NCI-H1092 treated with DMSO at 0.1 percent for 48 hours (cell line): Measurements from ENCODE around the gene SHB.
A peak's percentile ranks its signal among the peaks of the same experiment; 100 is the strongest.
"Not testable (repeated sequence)": the region's sequence is repeated elsewhere in the genome, so short reads cannot be mapped to it uniquely, and the experiment has no call there.

Experiments
- DNase-seq: peaks from one replicate; lab custom pipeline; 2025; lab: John Stamatoyannopoulos, UW

The SHB gene

DNA sequence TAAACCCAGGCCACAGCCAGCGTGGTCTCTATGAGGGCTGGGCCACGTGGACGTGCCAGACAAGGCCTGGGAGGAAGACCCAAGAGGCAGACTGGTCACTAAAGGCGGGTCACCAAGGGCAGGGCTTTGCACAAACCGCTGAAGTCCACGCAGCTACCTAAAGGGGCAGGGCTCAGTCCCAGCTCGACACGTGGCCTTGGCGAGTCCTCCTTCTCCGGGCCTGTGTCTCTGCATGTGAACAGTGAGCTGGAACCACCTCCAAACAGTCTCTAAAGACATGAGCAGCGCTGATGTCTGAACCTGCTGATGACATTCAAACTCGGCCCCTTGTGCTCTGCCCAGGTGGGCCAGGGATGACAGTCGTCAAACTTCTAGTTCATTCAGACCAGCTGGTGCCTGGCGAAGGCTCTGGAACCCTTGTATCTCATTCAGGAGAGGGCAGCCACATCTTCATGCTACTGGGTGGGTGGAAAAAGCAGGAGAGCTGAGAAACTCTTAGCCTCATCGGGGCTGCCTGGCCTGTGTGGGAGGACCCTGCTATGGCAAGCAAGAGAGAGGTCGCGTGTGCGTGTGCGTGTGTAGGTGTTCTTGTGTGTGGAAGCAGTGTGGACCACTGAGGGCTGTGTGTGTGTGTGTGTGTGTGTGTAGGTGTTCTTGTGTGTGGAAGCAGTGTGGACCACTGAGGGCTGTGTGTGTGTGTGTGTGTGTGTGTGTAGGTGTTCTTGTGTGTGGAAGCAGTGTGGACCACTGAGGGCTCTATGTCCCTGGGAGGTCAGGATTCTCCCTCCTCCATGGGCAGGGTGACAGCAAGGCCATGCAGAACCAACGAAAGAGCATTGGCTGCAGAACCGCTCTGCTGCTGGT is 151.0 kb downstream of the SHB start:
- DNase-seq: no peak

DNA sequence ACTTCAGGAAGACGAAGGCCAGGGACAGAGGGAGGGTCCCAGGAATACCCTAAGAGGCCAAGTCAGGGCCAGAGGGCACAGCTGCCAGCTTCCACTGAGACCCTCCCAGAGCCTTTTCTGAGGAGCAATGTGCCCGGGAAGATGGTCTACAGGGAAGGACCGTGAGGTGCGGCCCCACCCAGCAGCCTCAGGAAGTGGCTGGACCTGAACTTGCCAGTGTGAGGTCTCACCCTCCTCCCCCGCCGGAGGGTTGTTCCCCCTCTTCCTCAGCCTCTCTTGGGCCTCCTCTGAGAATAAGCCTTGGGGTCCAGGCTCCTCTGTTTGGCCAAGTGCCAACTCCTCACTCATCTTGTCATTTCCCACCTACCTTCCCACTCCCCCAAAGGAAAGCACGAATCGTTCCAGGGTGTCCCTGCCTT is 151.7 kb downstream of the SHB start:
- DNase-seq: no peak

GRCh38 chr9:37916471-37917312 is 152.3 kb downstream of the SHB start:
- DNase-seq: peak; percentile 65

GRCh38 chr9:37915911-37916470 is 153.0 kb downstream of the SHB start:
- DNase-seq: no peak

DNA sequence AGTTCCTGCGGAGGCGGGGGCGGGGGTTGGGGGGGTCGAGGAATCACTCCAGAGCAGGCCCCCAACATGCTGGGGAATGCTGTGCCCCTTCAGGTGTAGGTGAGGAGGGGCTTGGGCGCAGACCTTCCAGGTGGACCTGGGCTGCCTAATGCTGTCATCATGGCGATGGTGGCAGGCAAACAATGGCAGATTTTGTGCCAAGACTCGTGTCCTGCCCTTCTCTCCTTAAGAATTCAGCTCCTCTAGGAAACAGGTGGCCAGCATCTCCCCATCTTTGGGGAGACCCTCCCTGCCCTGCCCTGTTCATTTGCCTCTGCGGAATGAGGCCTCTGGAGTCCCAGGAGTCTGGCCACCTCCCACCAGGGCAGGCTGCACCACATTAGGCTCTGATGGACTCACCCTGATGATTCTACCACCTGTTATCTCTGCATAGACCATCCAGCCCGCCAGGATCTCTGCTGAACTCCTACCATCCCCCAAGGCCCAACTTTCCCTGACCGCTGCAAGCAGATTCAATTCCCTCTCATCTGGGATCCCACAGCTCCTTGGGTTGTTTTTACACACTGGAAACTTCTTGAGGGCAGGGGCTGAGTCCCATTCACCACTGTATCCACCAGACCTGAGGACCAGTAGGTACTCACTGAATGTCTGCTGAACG is 154.2 kb downstream of the SHB start:
- DNase-seq: no peak

DNA sequence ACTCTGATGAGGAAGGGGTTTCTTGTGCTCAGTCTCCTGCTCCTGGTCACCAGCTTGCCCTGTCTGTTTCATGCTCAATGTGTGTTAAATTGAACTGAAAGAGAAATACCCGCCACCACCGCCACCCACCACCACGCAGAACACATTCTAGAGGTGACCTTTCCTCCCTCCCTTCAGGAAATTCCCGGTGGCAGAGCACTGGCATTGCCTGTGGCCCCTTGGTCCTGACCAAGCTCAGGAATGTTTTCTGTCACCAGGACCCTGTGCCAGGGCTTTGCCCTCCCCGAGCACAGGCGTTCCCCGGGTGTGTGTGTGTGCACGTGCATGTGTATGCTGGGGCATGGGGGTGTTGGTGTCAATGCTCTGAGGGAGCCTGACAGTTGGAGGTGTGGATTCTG is 154.9 kb downstream of the SHB start:
- no peak for DNase-seq

GRCh38 chr9:37913480-37914153 is 155.4 kb downstream of the SHB start:
- peak; percentile 78 for DNase-seq

DNA sequence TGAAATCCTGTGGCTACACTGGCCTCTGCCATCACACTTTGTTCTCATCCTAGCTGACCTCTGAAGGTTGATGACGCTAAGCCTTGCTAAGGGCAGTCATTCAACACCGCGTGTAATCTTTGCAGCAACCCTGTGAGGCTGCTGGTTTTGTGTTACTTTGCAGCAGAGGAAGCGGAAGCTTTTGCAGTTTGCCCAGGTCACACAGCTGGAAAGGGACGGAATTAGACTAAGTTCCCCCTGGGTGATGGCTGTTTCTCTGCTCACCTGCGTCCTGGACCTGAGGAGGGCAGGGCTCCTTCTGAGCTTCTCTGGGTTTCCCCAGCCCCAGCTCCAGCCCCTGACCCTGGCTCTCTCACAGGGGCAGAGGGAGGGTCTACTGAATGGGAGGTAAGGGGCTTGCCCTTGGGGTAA is 157.8 kb downstream of the SHB start:
- DNase-seq: no peak

DNA sequence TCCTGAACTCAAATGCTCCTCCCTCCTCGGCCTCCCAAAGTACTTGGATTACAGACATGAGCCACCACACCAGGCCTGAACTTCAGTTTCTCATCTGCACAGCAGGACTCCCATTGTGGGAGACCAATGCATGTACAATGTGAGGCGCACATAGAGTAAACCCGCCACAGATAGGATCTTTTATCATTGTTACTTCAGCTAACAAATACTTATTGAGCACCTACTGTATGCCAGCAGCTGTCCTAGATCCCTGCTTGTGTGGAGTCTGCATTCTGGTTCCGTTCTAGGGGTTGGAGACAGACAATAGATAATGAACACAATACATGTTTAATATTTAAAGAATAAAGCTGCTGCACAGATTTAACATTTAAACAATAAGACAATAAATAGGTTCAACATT is 158.8 kb downstream of the SHB start:
- no peak for DNase-seq

DNA sequence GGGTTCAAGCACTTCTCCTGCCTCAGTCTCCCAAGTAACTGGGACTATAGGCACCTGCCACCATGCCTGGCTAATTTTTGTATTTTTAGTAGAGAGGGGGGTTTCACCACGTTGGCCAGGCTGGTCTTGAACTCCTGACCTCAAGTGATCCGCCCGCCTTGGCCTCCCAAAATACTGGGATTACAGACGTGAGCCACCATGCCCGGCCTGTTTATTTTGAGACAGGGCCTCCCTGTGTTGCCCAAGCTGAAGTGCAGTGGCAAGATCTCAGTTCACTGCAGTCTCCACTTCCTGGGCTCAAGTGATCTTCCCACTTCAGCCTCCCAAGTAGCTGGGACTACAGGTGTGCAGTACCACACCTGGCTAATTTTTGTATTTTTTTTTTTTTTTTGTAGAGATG is 159.2 kb downstream of the SHB start:
- DNase-seq: not testable (repeated sequence)

- no peak for DNase-seq
These were observed 159.7 kb downstream of the SHB start for GRCh38 chr9:37909326-37909725.

DNA sequence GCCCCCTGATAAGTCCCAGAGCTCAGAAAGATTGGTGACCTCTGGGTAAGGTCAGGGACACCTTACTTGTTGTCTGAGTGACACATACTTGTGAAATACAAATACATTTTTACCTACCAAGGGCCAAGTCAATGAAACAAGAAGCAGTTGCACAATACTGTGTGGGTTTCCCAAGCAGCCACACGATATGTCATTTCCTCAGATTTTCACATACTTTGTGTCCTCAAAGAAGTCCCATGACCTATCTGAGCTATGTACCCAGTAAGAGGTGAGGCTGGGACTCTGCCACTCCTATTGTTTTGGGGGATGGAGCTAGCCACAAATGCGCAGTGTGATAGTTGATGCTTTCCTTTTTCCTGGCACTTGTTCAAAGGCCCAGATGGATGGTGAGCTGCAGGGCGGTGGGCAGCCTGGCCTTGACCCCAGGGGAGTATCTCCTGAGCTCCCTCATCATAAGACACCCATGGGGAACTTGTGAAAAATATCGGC is 160.3 kb downstream of the SHB start:
- no peak for DNase-seq

GRCh38 chr9:37908283-37908682 is 160.7 kb downstream of the SHB start:
- DNase-seq: no peak

GRCh38 chr9:37906312-37907239 is 162.5 kb downstream of the SHB start:
- no peak for DNase-seq

DNA sequence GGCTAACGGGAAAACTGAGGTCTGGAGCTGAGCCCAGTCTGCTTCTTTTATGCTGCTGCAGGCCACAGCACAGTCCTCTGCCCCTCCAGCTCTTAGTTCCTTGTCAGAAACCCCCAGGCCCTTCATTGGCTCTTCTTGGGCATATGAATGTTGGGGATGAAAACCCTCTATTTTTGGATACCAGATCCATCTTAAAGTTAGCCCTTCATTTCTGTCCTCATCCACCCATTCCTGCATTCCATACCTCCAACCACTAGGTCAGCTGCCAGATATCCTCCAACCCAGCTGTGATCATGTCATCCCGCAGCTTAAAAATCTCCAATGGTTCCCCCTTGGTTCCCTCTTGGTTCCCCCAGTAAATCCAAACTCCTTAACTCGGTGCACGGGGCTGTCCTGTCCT is 163.3 kb downstream of the SHB start:
- no peak for DNase-seq

DNA sequence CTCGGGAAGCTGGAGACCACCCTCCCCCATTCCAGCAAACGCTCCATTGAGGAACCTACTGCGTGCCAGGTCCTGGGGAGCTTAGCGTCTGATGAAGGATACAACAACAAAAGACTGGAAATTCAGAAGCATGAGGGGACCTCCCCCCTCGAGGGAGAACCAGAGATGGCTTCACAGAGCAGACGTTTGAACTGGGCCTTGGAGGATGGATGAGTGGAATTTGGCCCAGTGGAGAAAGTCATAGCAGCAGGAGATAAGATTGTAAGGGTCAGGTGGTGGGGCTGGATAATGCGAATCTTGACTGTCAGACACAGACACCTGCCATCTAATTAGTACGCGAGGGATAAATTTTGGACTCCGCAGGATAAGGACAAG is 163.9 kb downstream of the SHB start:
- peak; percentile 22 for DNase-seq

DNA sequence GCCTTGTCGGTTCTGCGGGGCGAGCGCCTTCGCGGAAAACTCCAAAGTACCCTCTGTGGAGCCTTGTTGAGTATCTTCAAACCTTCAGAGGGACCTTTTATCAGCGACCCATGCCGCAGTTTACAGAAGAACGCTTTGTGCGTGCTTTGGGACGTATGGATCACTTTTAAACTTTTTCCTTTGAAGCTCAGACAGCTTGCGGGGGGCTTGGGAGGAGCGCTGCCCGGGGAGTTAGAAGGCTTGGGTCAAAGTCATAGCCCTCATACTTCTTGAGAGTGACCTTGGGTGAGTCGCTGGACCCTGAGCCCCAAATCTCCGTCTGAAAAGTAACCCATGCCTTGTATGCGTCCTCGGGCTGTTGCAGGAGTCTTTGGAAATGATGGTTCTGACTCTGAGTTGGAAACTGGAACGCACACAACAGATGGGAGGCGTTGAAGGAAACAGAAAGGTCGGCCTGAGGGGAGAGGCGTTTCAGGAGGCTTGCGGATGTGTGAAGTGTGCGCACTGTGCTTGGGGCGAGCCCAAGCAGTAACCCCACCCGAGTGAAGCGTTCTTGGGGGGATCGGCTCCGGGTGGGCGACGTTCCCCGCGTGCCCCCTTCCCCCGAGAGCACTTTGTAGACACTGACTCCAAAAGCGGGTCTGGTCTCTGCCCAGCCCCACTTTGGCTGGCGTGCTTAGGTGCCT is 164.4 kb downstream of the SHB start:
- DNase-seq: no peak

DNA sequence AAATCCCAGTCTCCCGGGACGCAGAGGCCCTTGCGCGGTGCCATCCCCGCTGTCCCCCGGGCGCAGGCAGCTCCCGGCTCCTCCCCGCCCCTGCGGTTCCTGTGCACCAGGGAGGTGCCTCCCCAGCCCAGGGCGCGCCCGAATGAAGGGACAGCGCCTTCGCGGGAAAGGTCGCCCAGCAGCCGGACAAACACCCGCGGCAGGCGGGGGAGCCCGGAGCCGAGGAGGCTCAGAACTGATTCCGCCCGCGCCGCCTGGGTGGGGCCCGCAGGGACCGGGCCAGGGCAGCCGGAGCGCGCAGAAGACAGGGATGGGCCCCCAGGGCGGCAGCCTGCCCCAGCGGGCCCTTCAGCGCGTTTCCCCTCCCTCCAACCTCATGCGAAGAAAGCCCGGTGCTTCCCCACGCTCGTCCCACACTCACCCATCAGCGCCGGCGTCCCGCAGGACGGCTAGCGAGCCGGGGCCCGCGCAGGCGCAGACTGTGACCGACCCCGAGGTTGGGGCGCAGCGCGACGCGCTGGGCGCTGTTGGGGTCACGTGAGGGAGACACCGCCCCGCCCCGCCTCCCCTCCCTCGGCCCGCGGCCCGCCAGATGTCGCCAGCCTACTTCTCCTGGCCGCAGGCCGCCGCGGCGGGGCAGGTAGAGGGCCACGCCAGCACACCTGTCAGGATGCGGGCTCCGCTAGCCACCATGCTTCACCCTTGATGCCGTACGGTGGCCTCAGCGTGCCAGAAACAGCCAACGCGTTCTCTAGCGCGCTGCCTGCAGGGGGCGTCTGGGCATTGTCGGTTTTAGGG is 165.2 kb downstream of the SHB start, which contains the start of gene SLC25A51:
SLC25A51 (minus strand) TSS at position 481 of the 798 bp plus-strand sequence. CDS start 15,577 bp downstream, outside the sequence.
- DNase-seq: peak; percentile 93
